H1 (cell line): ENCODE data around the gene NOTCH2. TPM values are rescaled to one million over a fixed set of nuclear protein-coding genes. Genes with fewer than 3 reads are reported as not detected.

ENCODE experiments used
- CTCF ChIA-PET: fragments of 300-600 bp; sonication (Branson Sonifier 250); formaldehyde crosslinking; loops from one replicate; lab custom pipeline; 2021; ENCODE audit not compliant: partially characterized antibody; lab: Charles Lee
- POLR2A ChIA-PET: fragments of 300-600 bp; sonication (Branson Sonifier 250); formaldehyde crosslinking; loops from one replicate; lab custom pipeline; 2021; ENCODE audit warnings: inconsistent platforms; ENCODE audit not compliant: partially characterized antibody; lab: Charles Lee
- DNase-seq, 2 experiments: peaks; one replicate each; pipeline versions ENCODE4 v3.0.0 to v3.0.0-alpha.2; 2010 to 2022; ENCODE audit warnings: low spot score in 2 of 2, low read depth in 1 of 2, mixed read lengths in 1 of 2
- FAIRE-seq: peaks from 2 replicates; lab custom pipeline; 2011; peaks lifted over from hg19 to GRCh38; lab: Jason Lieb, UNC
- H2AFZ ChIP-seq: 2 replicates; pipeline ENCODE4 v1.8.1; 2012; ENCODE audit warnings: low read length, inconsistent platforms
- H2AK5ac ChIP-seq: 2 replicates; pipeline ENCODE4 v1.6.1; 2013; ENCODE audit warnings: low read depth, low read length
- H2BK120ac ChIP-seq: replicated peaks from 2 replicates; pipeline ENCODE3; 2013; ENCODE audit warnings: low read depth, low read length, inconsistent platforms
- H2BK12ac ChIP-seq: 2 replicates; pipeline ENCODE4 v1.6.1; 2013; ENCODE audit warnings: low read depth, low read length
- H2BK15ac ChIP-seq: 2 replicates; pipeline ENCODE4 v1.6.1; 2013; ENCODE audit warnings: low read length
- H2BK20ac ChIP-seq: 2 replicates; pipeline ENCODE4 v1.6.1; 2013; ENCODE audit warnings: low read length
- H2BK5ac ChIP-seq: 2 replicates; pipeline ENCODE4 v1.6.1; 2013; ENCODE audit warnings: low read depth, low read length
- H3K14ac ChIP-seq: 2 replicates; pipeline ENCODE4 v1.6.1; 2013; ENCODE audit warnings: inconsistent platforms; ENCODE audit not compliant: insufficient read length
- H3K18ac ChIP-seq: 2 replicates; pipeline ENCODE4 v1.6.1; 2013; ENCODE audit warnings: low read length; ENCODE audit errors: extremely low read depth
- H3K23ac ChIP-seq: 2 replicates; pipeline ENCODE4 v1.6.1; 2013; ENCODE audit warnings: inconsistent platforms; ENCODE audit not compliant: insufficient read length
- H3K23me2 ChIP-seq: 2 replicates; pipeline ENCODE4 v1.6.1; 2013; ENCODE audit warnings: low read depth, low read length
- H3K27ac ChIP-seq: 2 replicates; pipeline ENCODE4 v1.6.1; 2011; ENCODE audit warnings: low read depth, low read length, inconsistent platforms
- H3K27me3 ChIP-seq, 4 experiments: replicated peaks in 1 of 4; 1 replicate in 1 of 4; 2 replicates in 3 of 4; pipeline versions ENCODE4 v1.6.1 to v1.8.1; 2011 to 2013; ENCODE audit warnings: low read length in 3 of 4, mild to moderate bottlenecking in 3 of 4, inconsistent platforms in 2 of 4, mixed read lengths in 2 of 4, moderate library complexity in 1 of 4; ENCODE audit not compliant: control insufficient read depth in 3 of 4, insufficient read depth in 3 of 4; ENCODE audit errors: extremely low read depth in 1 of 4
- H3K36me3 ChIP-seq, 4 experiments: 2 replicates each; pipeline versions ENCODE4 v1.6.1 to v1.8.1; 2011 to 2013; ENCODE audit warnings: mild to moderate bottlenecking in 4 of 4, low read length in 3 of 4, moderate library complexity in 2 of 4, control low read depth in 1 of 4, inconsistent platforms in 1 of 4; ENCODE audit not compliant: insufficient read depth in 4 of 4, control insufficient read depth in 2 of 4
- H3K4ac ChIP-seq: replicated peaks from 2 replicates; pipeline ENCODE3; 2013; ENCODE audit warnings: low read length, low read depth, mixed read lengths, inconsistent platforms; ENCODE audit not compliant: insufficient read length
- H3K4me1 ChIP-seq, 4 experiments: replicated peaks in 1 of 4; 1 replicate in 1 of 4; 2 replicates in 3 of 4; pipeline versions ENCODE4 v1.6.1 to v1.8.1; 2011 to 2013; ENCODE audit warnings: low read length in 3 of 4, inconsistent platforms in 2 of 4, mixed read lengths in 1 of 4; ENCODE audit not compliant: insufficient read depth in 4 of 4, control insufficient read depth in 3 of 4
- H3K4me2 ChIP-seq, 2 experiments: 2 replicates each; pipeline versions ENCODE4 v1.6.1 to v1.8.1; 2011 to 2013; ENCODE audit warnings: low read depth in 2 of 2, low read length in 2 of 2, control low read depth in 1 of 2, inconsistent platforms in 1 of 2, mild to moderate bottlenecking in 1 of 2; ENCODE audit not compliant: insufficient read depth in 1 of 2
- H3K4me3 ChIP-seq, 4 experiments: fragments of 200-600, 300-600 bp in 1 of 4; sonication (generic), shearing (Covaris generic), sonication (Bioruptor Twin) in 1 of 4; 2 replicates each; pipeline versions ENCODE4 v1.5.1 to v1.8.1; 2011 to 2016; ENCODE audit warnings: low read length in 4 of 4, low read depth in 3 of 4, control low read depth in 2 of 4, inconsistent platforms in 2 of 4, mild to moderate bottlenecking in 2 of 4, mixed read lengths in 1 of 4, moderate library complexity in 1 of 4; ENCODE audit not compliant: insufficient read depth in 2 of 4; ENCODE audit errors: extremely low read depth in 1 of 4
- H3K56ac ChIP-seq: replicated peaks from 2 replicates; pipeline ENCODE3; 2013; ENCODE audit warnings: low read depth, mild to moderate bottlenecking, mixed read lengths, low read length, inconsistent platforms; ENCODE audit not compliant: insufficient read length
- H3K79me1 ChIP-seq: 2 replicates; pipeline ENCODE4 v1.6.1; 2013; ENCODE audit warnings: low read depth, low read length, control low read depth
- H3K79me2 ChIP-seq, 2 experiments: 2 replicates each; pipeline versions ENCODE4 v1.6.1 to v1.8.1; 2012 to 2013; ENCODE audit warnings: low read length in 2 of 2, mild to moderate bottlenecking in 2 of 2, inconsistent platforms in 1 of 2; ENCODE audit not compliant: insufficient read depth in 2 of 2, control insufficient read depth in 1 of 2
- H3K9ac ChIP-seq, 4 experiments: replicated peaks in 1 of 4; 1 replicate in 1 of 4; 2 replicates in 3 of 4; pipeline versions ENCODE4 v1.6.1 to v1.8.1; 2011 to 2013; ENCODE audit warnings: low read depth in 3 of 4, low read length in 3 of 4, control low read depth in 2 of 4, mild to moderate bottlenecking in 2 of 4, moderate library complexity in 2 of 4, inconsistent platforms in 1 of 4; ENCODE audit errors: extremely low read depth in 1 of 4
- H3K9me3 ChIP-seq, 2 experiments: 2 replicates each; pipeline versions ENCODE4 v1.6.1 to v1.8.1; 2012 to 2013; ENCODE audit warnings: mild to moderate bottlenecking in 2 of 2, moderate library complexity in 2 of 2, control low read depth in 1 of 2, inconsistent platforms in 1 of 2, low read depth in 1 of 2, low read length in 1 of 2, mixed read lengths in 1 of 2; ENCODE audit not compliant: insufficient read depth in 2 of 2
- H4K20me1 ChIP-seq, 2 experiments: replicated peaks in 1 of 2; 2 replicates each; pipeline versions ENCODE3 to v1.8.1; 2011 to 2013; ENCODE audit warnings: inconsistent platforms in 2 of 2, low read length in 2 of 2, mild to moderate bottlenecking in 1 of 2; ENCODE audit not compliant: insufficient read depth in 2 of 2, control insufficient read depth in 1 of 2
- H4K5ac ChIP-seq: 2 replicates; pipeline ENCODE4 v1.6.1; 2013; ENCODE audit warnings: low read length, low read depth, mixed read lengths, inconsistent platforms; ENCODE audit not compliant: insufficient read length
- H4K8ac ChIP-seq: 2 replicates; pipeline ENCODE4 v1.8.0; 2013; ENCODE audit warnings: mild to moderate bottlenecking, moderate library complexity, low read length, inconsistent platforms; ENCODE audit not compliant: insufficient read depth; ENCODE audit errors: extremely low read depth
- H4K91ac ChIP-seq: replicated peaks from 2 replicates; pipeline ENCODE3; 2013; ENCODE audit warnings: low read length, mixed read lengths, inconsistent platforms; ENCODE audit not compliant: insufficient read length
- JUN ChIP-seq: IDR thresholded peaks from 2 replicates; pipeline ENCODE4 v1.6.1; 2011; ENCODE audit warnings: low read depth, mild to moderate bottlenecking, improper control_type of control experiment, low read length
- WGBS, 2 experiments: shearing (Covaris generic) in 1 of 2; methylation state at CpG; one replicate each; pipeline versions ENCODE4 v1.1.6 to v1.1.7; 2013 to 2015; ENCODE audit warnings: low lambda C conversion rate in 2 of 2, mixed read lengths in 2 of 2, inconsistent platforms in 1 of 2, low coverage in 1 of 2, missing lambda C conversion rate in 1 of 2; ENCODE audit not compliant: insufficient replicate concordance in 2 of 2, insufficient coverage in 1 of 2, insufficient read length in 1 of 2; ENCODE audit errors: extremely low coverage in 1 of 2, missing lambda C conversion rate in 1 of 2; 5-methylcytosine and 5-hydroxymethylcytosine counted together
- polyA plus RNA-seq, 7 experiments: library from polyadenylated mRNA; depleted of rRNA in 3 of 7; stranded (reverse) in 5 of 7; unstranded in 2 of 7; fragments of >200 nt in 5 of 7; fragments of 200-250 nt in 2 of 7; gene quantifications; 1 replicate in 5 of 7; 2 replicates in 1 of 7; 4 replicates in 1 of 7; pipeline versions ENCODE4 v1.2.1 to v1.2.3, GENCODE V29; 2011 to 2013; ENCODE audit warnings: missing spikeins in 2 of 7, mixed read lengths in 2 of 7
- total RNA-seq: library from RNA; stranded (reverse); fragmentation: NEBNext Ultra II Directional; extraction: Animal tissue kit (Norgen Biotek cat#: 25700); gene quantifications from 2 replicates; pipeline ENCODE4 v1.2.1, GENCODE V29; 2021

NOTCH2 gene
- total and polyA plus RNA-seq, 2 of the 8 experiments (the other 6 are each of a cell fraction or from before 2014, with no cell fraction given) = 17.7 to 63.0 TPM

GRCh38 chr1:119984771-119985170 is 84.7 kb downstream of the NOTCH2 start:
- H2BK5ac ChIP-seq = no peak overlapping the region
- H2BK20ac ChIP-seq = no peak overlapping the region
- no peaks in the 10 kb centered on the region for H3K79me1 ChIP-seq
- H2BK12ac ChIP-seq = no peak overlapping the region
- no peak overlapping the region for H2BK120ac ChIP-seq
- no peak overlapping the region for H3K56ac ChIP-seq
- H3K36me3 ChIP-seq = no peaks in the 10 kb centered on the region; a peak in 2 of 8 replicates
- DNase-seq = no peak
- peaks cover 0 to 4% (median 0%) of the 10 kb centered on the region in 4 experiments; a peak in 1 of 7 replicates for H3K4me1 ChIP-seq
- no peak overlapping the region for H3K18ac ChIP-seq
- no peak overlapping the region for H3K4me3 ChIP-seq
- TF ChIP-seq JUN = no peak
- ChIA-PET CTCF (interaction anchor here (1.0 to 1.5 kb wide), 2 partner anchors 36 to 81 kb away, joined by 3 read pairs; no protein-coding TSS in a partner anchor), POLR2A (no interaction called here)
- 82% methylated on average over 1 of the region's 1 CpG; no CpG with 5 or more reads in 1 of the 2 experiments for WGBS, 2 experiments
- H4K91ac ChIP-seq = no peak overlapping the region
- no peaks in the 10 kb centered on the region for H3K23me2 ChIP-seq
- H3K14ac ChIP-seq = no peak overlapping the region
- H4K8ac ChIP-seq = no peak overlapping the region
- H3K4me2 ChIP-seq = no peak overlapping the region
- H2AK5ac ChIP-seq = no peak overlapping the region
- H3K27me3 ChIP-seq = no peaks in the 10 kb centered on the region
- no peak overlapping the region; a peak in 1 of 7 replicates for H3K9ac ChIP-seq
- no peak overlapping the region for H2AFZ ChIP-seq
- no peak overlapping the region for H2BK15ac ChIP-seq
- no peak overlapping the region for H3K27ac ChIP-seq
- no peaks in the 10 kb centered on the region for H3K9me3 ChIP-seq
- H3K4ac ChIP-seq = no peak overlapping the region
- no peaks in the 10 kb centered on the region for H3K79me2 ChIP-seq
- no peak overlapping the region for H4K5ac ChIP-seq
- no peaks in the 10 kb centered on the region for H4K20me1 ChIP-seq
- H3K23ac ChIP-seq = no peak overlapping the region
- FAIRE-seq = no peak
